GM23338 (cell line): ENCODE data around the gene SERPINE2. TPM values are rescaled to one million over a fixed set of nuclear protein-coding genes. Genes with fewer than 3 reads are reported as not detected.

ENCODE experiments used
- ATAC-seq: fragments of 200-7000 bp; cut with Tn5 transposase; 3 replicates; pipeline ENCODE4 v1.9.1; 2020
- DNase-seq: peaks from one replicate; pipeline ENCODE4 v3.0.0-alpha.2; 2015; ENCODE audit warnings: low spot score
- H2AFZ ChIP-seq: fragments of 200-600 bp; sonication (generic); 2 replicates; pipeline ENCODE4 v1.8.0; 2016; ENCODE audit warnings: antibody characterized with exemption, mild to moderate bottlenecking, moderate library complexity
- H3F3A ChIP-seq: fragments of 200-600 bp; sonication (generic); replicated peaks from 2 replicates; pipeline ENCODE4 v1.8.0; 2017; ENCODE audit warnings: antibody characterized with exemption, mixed run types, low read depth
- H3K27ac ChIP-seq: fragments of 200-600 bp; sonication (generic); 2 replicates; pipeline ENCODE4 v1.6.1; 2016; ENCODE audit warnings: low read depth
- H3K27me3 ChIP-seq: fragments of 200-600 bp; sonication (generic); 2 replicates; pipeline ENCODE4 v1.8.0; 2016; ENCODE audit warnings: mild to moderate bottlenecking, mixed run types, moderate library complexity; ENCODE audit not compliant: insufficient read depth
- H3K36me3 ChIP-seq: fragments of 200-600 bp; sonication (generic); 2 replicates; pipeline ENCODE4 v1.8.0; 2016; ENCODE audit warnings: mild to moderate bottlenecking; ENCODE audit not compliant: insufficient read depth
- H3K4me1 ChIP-seq: fragments of 200-600 bp; sonication (generic); 2 replicates; pipeline ENCODE4 v1.8.0; 2016; ENCODE audit warnings: mild to moderate bottlenecking, moderate library complexity; ENCODE audit not compliant: insufficient read depth
- H3K4me2 ChIP-seq: fragments of 200-600 bp; sonication (generic); 2 replicates; pipeline ENCODE4 v1.7.1; 2017; ENCODE audit warnings: mixed run types
- H3K4me3 ChIP-seq: fragments of 200-600 bp; sonication (generic); 2 replicates; pipeline ENCODE4 v1.6.1; 2016; ENCODE audit warnings: mixed run types
- H3K79me2 ChIP-seq: fragments of 200-600 bp; sonication (generic); replicated peaks from 2 replicates; pipeline ENCODE4 v1.8.0; 2017; ENCODE audit warnings: mild to moderate bottlenecking; ENCODE audit not compliant: insufficient read depth
- H3K9me2 ChIP-seq: fragments of 200-600 bp; sonication (generic); 2 replicates; pipeline ENCODE4 v1.8.0; 2017; ENCODE audit not compliant: insufficient read depth
- H4K20me1 ChIP-seq: fragments of 200-600 bp; sonication (generic); replicated peaks from 2 replicates; pipeline ENCODE4 v1.8.0; 2017; ENCODE audit warnings: mild to moderate bottlenecking; ENCODE audit not compliant: insufficient read depth
- H3K27ac Mint-ChIP-seq: 2 replicates; pipeline ENCODE4 v1.8.0; 2020; ENCODE audit warnings: inconsistent platforms, mild to moderate bottlenecking, moderate library complexity, mixed read lengths
- H3K27me3 Mint-ChIP-seq: 3 replicates; pipeline ENCODE4 v1.8.0; 2022; ENCODE audit warnings: low read depth, mild to moderate bottlenecking, moderate library complexity, mixed read lengths, inconsistent platforms; ENCODE audit not compliant: insufficient read depth, poor library complexity
- H3K36me3 Mint-ChIP-seq: 3 replicates; pipeline ENCODE4 v1.8.0; 2021; ENCODE audit warnings: low read depth, mild to moderate bottlenecking, inconsistent platforms, moderate library complexity, mixed read lengths
- H3K4me1 Mint-ChIP-seq: 3 replicates; pipeline ENCODE4 v1.8.0; 2020; ENCODE audit warnings: mild to moderate bottlenecking, inconsistent platforms, mixed read lengths
- H3K4me3 Mint-ChIP-seq: 3 replicates; pipeline ENCODE4 v1.8.0; 2021; ENCODE audit warnings: moderate library complexity, mild to moderate bottlenecking, inconsistent platforms, mixed read lengths
- H3K9me3 Mint-ChIP-seq: 3 replicates; pipeline ENCODE4 v1.8.0; 2020; ENCODE audit warnings: moderate library complexity, mild to moderate bottlenecking, inconsistent platforms, mixed read lengths
- CREB1 ChIP-seq: fragments of 250-450 bp; sonication (Bioruptor Pico); IDR thresholded peaks from 2 replicates; pipeline ENCODE4 v1.5.0; 2020; ENCODE audit warnings: low read depth, mild to moderate bottlenecking, moderate library complexity
- CTCF ChIP-seq, 2 experiments: fragments of 200-600 bp in 1 of 2; sonication (generic) in 1 of 2; conservative IDR thresholded peaks; 2 replicates each; pipeline versions ENCODE4 v1.5.1 to v1.6.1; 2016 to 2017; ENCODE audit warnings: antibody characterized with exemption in 2 of 2, low read depth in 2 of 2, mild to moderate bottlenecking in 2 of 2, moderate library complexity in 1 of 2
- JUNB ChIP-seq: IDR thresholded peaks from one replicate; pipeline ENCODE4 v1.6.1; 2016; ENCODE audit warnings: antibody characterized with exemption; ENCODE audit not compliant: unreplicated experiment
- NANOG ChIP-seq: IDR thresholded peaks from 2 replicates; pipeline ENCODE4 v1.6.1; 2016; ENCODE audit warnings: antibody characterized with exemption, borderline replicate concordance
- REST ChIP-seq: IDR thresholded peaks from one replicate; pipeline ENCODE4 v1.6.1; 2018; ENCODE audit warnings: antibody characterized with exemption; ENCODE audit not compliant: unreplicated experiment
- STAT1 ChIP-seq: IDR thresholded peaks from one replicate; pipeline ENCODE4 v1.6.1; 2016; ENCODE audit warnings: antibody characterized with exemption; ENCODE audit not compliant: unreplicated experiment
- polyA plus RNA-seq: library from polyadenylated mRNA; unstranded; fragments of >200 nt; fragmentation: Nextera tagmentation; extraction: Ambion mirVana; gene quantifications from 2 replicates; pipeline ENCODE4 v1.2.1, GENCODE V29; 2016
- total RNA-seq: library from RNA; depleted of rRNA; stranded (reverse); fragments of >200 nt; shearing (Covaris generic); gene quantifications from 2 replicates; pipeline ENCODE4 v1.2.3, GENCODE V29; 2014
- TF ChIP-seq, protein P1 (sequence below): IDR thresholded peaks from 2 replicates; pipeline ENCODE4 v1.6.1; 2016; ENCODE audit warnings: antibody characterized with exemption

SERPINE2 gene
- total and polyA plus RNA-seq, 2 experiments from 2014 or later: 38.6 to 44.2 TPM

GRCh38 chr2:223989856-223990232 lies 49.2 kb downstream of the SERPINE2 start:
- Mint-ChIP-seq H3K4me3 (no peak overlapping the region), H3K9me3 (no peaks in the 10 kb centered on the region), H3K36me3 (no peaks in the 10 kb centered on the region; the same call in 2 of the 3 replicates), H3K4me1 (peaks cover 10% of the 10 kb centered on the region), H3K27ac (peak overlapping the region; percentile 30; the same call in 1 of the 2 replicates), H3K27me3 (peaks cover 2% of the 10 kb centered on the region)
- Histone ChIP-seq H3K27me3 (no peaks in the 10 kb centered on the region), H3K4me2 (no peak overlapping the region), H3K4me3 (no peak overlapping the region), H3K4me1 (0 out of 2 replicates have a peak, but pooled peaks cover 3% of the 10 kb centered on the region), H4K20me1 (no peaks in the 10 kb centered on the region), H3K36me3 (no peaks in the 10 kb centered on the region), H3K27ac (no peak overlapping the region), H2AFZ (no peak overlapping the region), H3K79me2 (no peaks in the 10 kb centered on the region), H3K9me2 (no peaks in the 10 kb centered on the region), H3F3A (no peaks in the 10 kb centered on the region)
- DNase-seq (peak; percentile 39), ATAC-seq (peak; percentile 81)
- TF ChIP-seq STAT1 (no peak), CTCF (conservative IDR thresholded peaks at IDR 0.05; ENCODE audit: low read depth in 2 of 2) (no peak), NANOG (no peak), REST (no peak), CREB1 (no peak)
- TF ChIP-seq, protein P1, sequence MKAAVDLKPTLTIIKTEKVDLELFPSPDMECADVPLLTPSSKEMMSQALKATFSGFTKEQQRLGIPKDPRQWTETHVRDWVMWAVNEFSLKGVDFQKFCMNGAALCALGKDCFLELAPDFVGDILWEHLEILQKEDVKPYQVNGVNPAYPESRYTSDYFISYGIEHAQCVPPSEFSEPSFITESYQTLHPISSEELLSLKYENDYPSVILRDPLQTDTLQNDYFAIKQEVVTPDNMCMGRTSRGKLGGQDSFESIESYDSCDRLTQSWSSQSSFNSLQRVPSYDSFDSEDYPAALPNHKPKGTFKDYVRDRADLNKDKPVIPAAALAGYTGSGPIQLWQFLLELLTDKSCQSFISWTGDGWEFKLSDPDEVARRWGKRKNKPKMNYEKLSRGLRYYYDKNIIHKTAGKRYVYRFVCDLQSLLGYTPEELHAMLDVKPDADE: no peak

GRCh38 chr2:223989206-223989855 lies 49.8 kb downstream of the SERPINE2 start:
- H3K4me1 ChIP-seq: 0 out of 2 replicates have a peak, but pooled peaks cover 3% of the 10 kb centered on the region
- no peaks in the 10 kb centered on the region for H3K27me3 ChIP-seq
- H3K4me3 ChIP-seq: no peak overlapping the region
- peaks cover 2% of the 10 kb centered on the region for H3K27me3 Mint-ChIP-seq
- peak; percentile 89 for ATAC-seq
- H3K4me3 Mint-ChIP-seq: no peak overlapping the region
- TF ChIP-seq JUNB (no peak), CTCF (conservative IDR thresholded peaks at IDR 0.05; ENCODE audit: low read depth in 2 of 2) (peak; percentile 56 to 69)
- H4K20me1 ChIP-seq: no peaks in the 10 kb centered on the region
- no peaks in the 10 kb centered on the region for H3F3A ChIP-seq
- H3K36me3 ChIP-seq: peaks cover 4% of the 10 kb centered on the region; the same call in 1 of the 2 replicates
- H3K79me2 ChIP-seq: no peaks in the 10 kb centered on the region
- H3K27ac Mint-ChIP-seq: no peak overlapping the region
- peak; percentile 61 for DNase-seq
- H2AFZ ChIP-seq: no peak overlapping the region
- H3K36me3 Mint-ChIP-seq: peaks cover 5% of the 10 kb centered on the region; the same call in 2 of the 3 replicates
- peaks cover 10% of the 10 kb centered on the region for H3K4me1 Mint-ChIP-seq
- H3K4me2 ChIP-seq: no peak overlapping the region
- H3K27ac ChIP-seq: no peak overlapping the region
- no peaks in the 10 kb centered on the region for H3K9me2 ChIP-seq
- H3K9me3 Mint-ChIP-seq: no peaks in the 10 kb centered on the region
